ENCODE measurements around the gene MVK. TPM values are rescaled to one million over a fixed set of nuclear protein-coding genes. Genes with fewer than 3 reads are reported as not detected.

Gene MVK
- total and polyA plus RNA-seq, 7 donors: 9.1 to 40.8 (median 13.8) TPM

GRCh38 chr12:109580272-109580671 is 6.7 kb downstream of the MVK start:
- intact Hi-C loops (cut with DNase I): no loop called here
- Histone ChIP-seq H3K27me3 (no peaks in the 10 kb centered on the region), H3K36me3 (peaks cover 0 to 95% (median 19%) of the 10 kb centered on the region in 4 donors), H3K4me1 (no peaks in the 10 kb centered on the region), H3K4me3 (no peak overlapping the region), H3K9me3 (no peaks in the 10 kb centered on the region), H3K27ac (no peak overlapping the region)
- TF ChIP-seq POLR2AphosphoS5 (IDR thresholded peaks at IDR 0.05) (no peak), EP300 (IDR thresholded peaks at IDR 0.05) (no peak), POLR2A (IDR thresholded peaks at IDR 0.05) (no peak)
- TF ChIP-seq, protein P1, sequence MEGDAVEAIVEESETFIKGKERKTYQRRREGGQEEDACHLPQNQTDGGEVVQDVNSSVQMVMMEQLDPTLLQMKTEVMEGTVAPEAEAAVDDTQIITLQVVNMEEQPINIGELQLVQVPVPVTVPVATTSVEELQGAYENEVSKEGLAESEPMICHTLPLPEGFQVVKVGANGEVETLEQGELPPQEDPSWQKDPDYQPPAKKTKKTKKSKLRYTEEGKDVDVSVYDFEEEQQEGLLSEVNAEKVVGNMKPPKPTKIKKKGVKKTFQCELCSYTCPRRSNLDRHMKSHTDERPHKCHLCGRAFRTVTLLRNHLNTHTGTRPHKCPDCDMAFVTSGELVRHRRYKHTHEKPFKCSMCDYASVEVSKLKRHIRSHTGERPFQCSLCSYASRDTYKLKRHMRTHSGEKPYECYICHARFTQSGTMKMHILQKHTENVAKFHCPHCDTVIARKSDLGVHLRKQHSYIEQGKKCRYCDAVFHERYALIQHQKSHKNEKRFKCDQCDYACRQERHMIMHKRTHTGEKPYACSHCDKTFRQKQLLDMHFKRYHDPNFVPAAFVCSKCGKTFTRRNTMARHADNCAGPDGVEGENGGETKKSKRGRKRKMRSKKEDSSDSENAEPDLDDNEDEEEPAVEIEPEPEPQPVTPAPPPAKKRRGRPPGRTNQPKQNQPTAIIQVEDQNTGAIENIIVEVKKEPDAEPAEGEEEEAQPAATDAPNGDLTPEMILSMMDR (IDR thresholded peaks at IDR 0.05): no peak
- DNase-seq: no peak
- 90 to 93% methylated on average over 8 of the region's 8 CpGs for WGBS, 2 donors

DNA sequence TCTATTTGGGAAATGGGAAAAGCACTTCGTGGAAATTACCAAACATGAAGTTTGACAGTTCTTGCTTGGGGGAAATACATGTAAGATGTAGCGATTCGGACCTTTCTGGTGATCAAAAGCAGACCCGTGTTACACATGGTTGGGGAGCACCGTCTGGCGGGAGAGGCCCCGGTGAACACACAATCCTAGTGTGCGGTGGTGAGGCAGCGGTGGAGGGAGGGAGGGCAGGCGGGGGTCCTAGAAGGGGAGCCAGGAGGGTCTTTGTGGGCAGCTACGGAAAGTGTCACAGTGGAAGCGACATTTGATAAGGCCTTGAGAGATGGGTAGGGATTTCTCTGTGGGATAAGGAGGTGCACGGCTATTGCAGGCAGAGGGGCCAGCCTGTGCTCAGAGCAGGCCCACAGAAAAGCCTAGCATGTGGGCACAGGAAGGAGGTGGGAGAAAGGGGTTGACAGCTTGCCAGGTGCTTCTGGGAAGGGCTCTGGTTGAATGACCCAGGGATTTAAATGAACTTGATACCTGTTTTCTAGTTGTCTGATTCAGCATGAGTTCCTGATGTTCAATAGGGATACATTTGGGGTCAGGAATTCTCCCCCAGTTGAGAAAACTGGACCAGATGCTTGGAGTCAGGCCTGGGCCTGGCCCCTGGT is 7.2 kb downstream of the MVK start:
- 94 to 96% methylated on average over 13 of the region's 13 CpGs for WGBS, 2 donors
- no peaks in the 10 kb centered on the region for H3K27me3 ChIP-seq
- no peaks in the 10 kb centered on the region for H3K9me3 ChIP-seq
- H3K27ac ChIP-seq: no peak overlapping the region
- DNase-seq: no peak
- TF ChIP-seq POLR2AphosphoS5 (IDR thresholded peaks at IDR 0.05) (no peak), POLR2A (IDR thresholded peaks at IDR 0.05) (no peak), EP300 (IDR thresholded peaks at IDR 0.05) (no peak)
- TF ChIP-seq, protein P1 (IDR thresholded peaks at IDR 0.05): no peak
- no peak overlapping the region for H3K4me3 ChIP-seq
- H3K4me1 ChIP-seq: no peaks in the 10 kb centered on the region
- intact Hi-C loops (cut with DNase I): no loop called here
- H3K36me3 ChIP-seq: peaks cover 0 to 95% (median 19%) of the 10 kb centered on the region in 4 donors

DNA sequence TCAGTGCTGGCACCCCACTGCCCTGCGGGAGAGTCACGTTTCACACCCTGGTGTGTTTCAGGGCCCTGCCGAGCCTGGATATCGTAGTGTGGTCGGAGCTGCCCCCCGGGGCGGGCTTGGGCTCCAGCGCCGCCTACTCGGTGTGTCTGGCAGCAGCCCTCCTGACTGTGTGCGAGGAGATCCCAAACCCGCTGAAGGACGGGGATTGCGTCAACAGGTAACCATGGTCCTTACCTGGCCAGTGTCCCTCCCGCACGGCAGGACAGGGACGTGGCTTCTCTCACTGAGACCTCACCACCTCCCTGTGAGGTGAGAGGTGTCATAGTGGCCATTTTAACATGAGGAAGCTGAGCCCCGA is 7.7 kb downstream of the MVK start:
- intact Hi-C loops (cut with DNase I): no loop called here
- H3K27ac ChIP-seq: no peak overlapping the region
- no peaks in the 10 kb centered on the region for H3K9me3 ChIP-seq
- H3K36me3 ChIP-seq: peaks cover 0 to 95% (median 19%) of the 10 kb centered on the region in 4 donors
- no peak overlapping the region for H3K4me3 ChIP-seq
- TF ChIP-seq POLR2A (IDR thresholded peaks at IDR 0.05) (no peak), EP300 (IDR thresholded peaks at IDR 0.05) (no peak), POLR2AphosphoS5 (IDR thresholded peaks at IDR 0.05) (no peak)
- TF ChIP-seq, protein P1 (IDR thresholded peaks at IDR 0.05): no peak
- no peaks in the 10 kb centered on the region for H3K4me1 ChIP-seq
- no peaks in the 10 kb centered on the region for H3K27me3 ChIP-seq
- 91 to 95% methylated on average over 18 of the region's 18 CpGs for WGBS, 2 donors
- no peak for DNase-seq

DNA sequence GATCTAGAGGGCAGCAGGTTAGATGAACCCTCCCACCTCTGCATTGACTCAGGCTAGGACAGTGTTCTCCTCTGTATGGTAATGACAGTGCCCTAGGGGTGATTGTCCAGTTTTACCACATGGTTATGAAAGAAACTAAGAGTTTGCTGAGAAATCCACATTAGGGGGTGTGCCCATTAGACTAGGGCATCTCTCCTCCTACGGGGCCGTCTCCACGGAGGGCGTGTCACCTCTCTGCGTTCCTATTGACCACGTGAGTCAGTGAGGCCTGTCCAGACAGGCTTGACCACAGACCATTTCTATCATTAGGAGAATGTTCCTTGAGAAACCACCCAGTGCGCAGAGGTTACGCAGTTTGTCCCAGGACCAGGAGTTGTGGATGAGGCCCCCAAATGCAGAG is 8.3 kb downstream of the MVK start:
- Histone ChIP-seq H3K27ac (no peak overlapping the region), H3K9me3 (no peaks in the 10 kb centered on the region), H3K4me3 (no peak overlapping the region), H3K4me1 (no peaks in the 10 kb centered on the region), H3K27me3 (no peaks in the 10 kb centered on the region), H3K36me3 (peaks cover 0 to 95% (median 19%) of the 10 kb centered on the region in 4 donors)
- WGBS, 2 donors: 90 to 91% methylated on average over 8 of the region's 8 CpGs
- no peak for TF ChIP-seq POLR2AphosphoS5 (IDR thresholded peaks at IDR 0.05)
- intact Hi-C loops (cut with DNase I): no loop called here
- no peak for DNase-seq

DNA sequence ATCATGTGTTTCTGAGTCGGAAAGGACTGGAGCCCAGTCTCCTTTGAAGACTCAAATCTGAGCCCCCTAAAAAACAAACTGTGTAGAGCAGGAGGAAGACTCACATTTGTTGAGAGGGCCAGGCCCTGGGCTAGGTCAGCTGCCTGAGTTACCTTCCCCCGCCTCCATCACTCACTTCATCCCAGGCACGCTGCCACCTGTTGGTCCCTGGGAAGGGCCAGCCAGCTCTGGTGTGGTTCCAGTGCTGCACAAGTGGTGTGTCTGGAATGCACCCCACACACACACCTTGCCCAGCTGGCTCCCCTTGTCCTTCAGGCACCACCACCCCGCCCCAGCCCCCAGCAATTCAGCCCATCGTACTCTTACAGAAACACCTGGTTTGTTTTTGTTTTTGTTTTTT is 9.0 kb downstream of the MVK start:
- intact Hi-C loops (cut with DNase I): no loop called here
- no peak for DNase-seq
- TF ChIP-seq, protein P1 (IDR thresholded peaks at IDR 0.05): no peak
- TF ChIP-seq POLR2A (IDR thresholded peaks at IDR 0.05) (no peak), EP300 (IDR thresholded peaks at IDR 0.05) (no peak), POLR2AphosphoS5 (IDR thresholded peaks at IDR 0.05) (no peak)
- no peaks in the 10 kb centered on the region for H3K27me3 ChIP-seq
- peaks cover 0 to 95% (median 19%) of the 10 kb centered on the region in 4 donors for H3K36me3 ChIP-seq
- no peak overlapping the region for H3K27ac ChIP-seq
- H3K4me3 ChIP-seq: no peak overlapping the region
- WGBS, 2 donors: 88 to 91% methylated on average over 5 of the region's 5 CpGs
- no peaks in the 10 kb centered on the region for H3K4me1 ChIP-seq
- no peaks in the 10 kb centered on the region for H3K9me3 ChIP-seq
